ENCODE data around the gene TSPAN13.

- TF ChIP-seq, protein P1, sequence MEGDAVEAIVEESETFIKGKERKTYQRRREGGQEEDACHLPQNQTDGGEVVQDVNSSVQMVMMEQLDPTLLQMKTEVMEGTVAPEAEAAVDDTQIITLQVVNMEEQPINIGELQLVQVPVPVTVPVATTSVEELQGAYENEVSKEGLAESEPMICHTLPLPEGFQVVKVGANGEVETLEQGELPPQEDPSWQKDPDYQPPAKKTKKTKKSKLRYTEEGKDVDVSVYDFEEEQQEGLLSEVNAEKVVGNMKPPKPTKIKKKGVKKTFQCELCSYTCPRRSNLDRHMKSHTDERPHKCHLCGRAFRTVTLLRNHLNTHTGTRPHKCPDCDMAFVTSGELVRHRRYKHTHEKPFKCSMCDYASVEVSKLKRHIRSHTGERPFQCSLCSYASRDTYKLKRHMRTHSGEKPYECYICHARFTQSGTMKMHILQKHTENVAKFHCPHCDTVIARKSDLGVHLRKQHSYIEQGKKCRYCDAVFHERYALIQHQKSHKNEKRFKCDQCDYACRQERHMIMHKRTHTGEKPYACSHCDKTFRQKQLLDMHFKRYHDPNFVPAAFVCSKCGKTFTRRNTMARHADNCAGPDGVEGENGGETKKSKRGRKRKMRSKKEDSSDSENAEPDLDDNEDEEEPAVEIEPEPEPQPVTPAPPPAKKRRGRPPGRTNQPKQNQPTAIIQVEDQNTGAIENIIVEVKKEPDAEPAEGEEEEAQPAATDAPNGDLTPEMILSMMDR (IDR thresholded peaks at IDR 0.05), result no peak
- TF ChIP-seq EP300 (IDR thresholded peaks at IDR 0.05), result no peak
Observed at GRCh38 chr7:16773326-16773725, 19.8 kb downstream of the TSPAN13 start.
